Esophagus squamous epithelium (tissue), 5 donors: Measurements from ENCODE around the gene ABHD5. TPM values are rescaled to one million over a fixed set of nuclear protein-coding genes. Genes with fewer than 3 reads are reported as not detected.

Experiments
- DNase-seq: peaks from one replicate; lab custom pipeline; 2025; lab: John Stamatoyannopoulos, UW
- H3K27ac ChIP-seq, 4 donors: fragments of 200-600 bp; sonication (generic); one replicate each; pipeline ENCODE4 v1.5.1; 2016 to 2019; ENCODE audit warnings: mild to moderate bottlenecking in 1 of 4
- H3K27me3 ChIP-seq, 4 donors: fragments of 200-600 bp; sonication (generic); 1 replicate in 3 of 4; 2 replicates in 1 of 4; pipeline versions ENCODE4 v1.5.1 to v1.6.0; 2017 to 2021; ENCODE audit warnings: antibody characterized with exemption in 1 of 4
- H3K36me3 ChIP-seq, 3 donors: fragments of 200-600 bp; sonication (generic); one replicate each; pipeline ENCODE4 v1.5.1; 2016 to 2019
- H3K4me1 ChIP-seq, 3 donors: fragments of 200-600 bp; sonication (generic); one replicate each; pipeline ENCODE4 v1.5.1; 2017 to 2019
- H3K4me3 ChIP-seq, 4 donors: fragments of 200-600 bp; sonication (generic); 1 replicate in 3 of 4; 2 replicates in 1 of 4; pipeline ENCODE4 v1.5.1; 2016 to 2019; ENCODE audit warnings: mild to moderate bottlenecking in 2 of 4, moderate library complexity in 1 of 4
- H3K9me3 ChIP-seq, 3 donors: fragments of 200-600 bp; sonication (generic); one replicate each; pipeline ENCODE4 v1.5.1; 2016 to 2019
- POLR2A ChIP-seq, 4 donors: fragments of 450-650 bp; IDR thresholded peaks; one replicate each; pipeline ENCODE4 v1.6.1; 2017; ENCODE audit warnings: antibody characterized with exemption in 4 of 4, mild to moderate bottlenecking in 4 of 4, moderate library complexity in 3 of 4
- WGBS, 2 donors: methylation state at CpG; one replicate each; pipeline ENCODE4 v1.1.5; 2018; 5-methylcytosine and 5-hydroxymethylcytosine counted together
- intact Hi-C: fragments of 100-400 bp; cut with DNase I; formaldehyde crosslinking; loops from one replicate; pipeline ENCODE4 v1.15.0; 2022
- total RNA-seq, 4 donors: library from RNA; depleted of rRNA; stranded (reverse); fragments of >200 nt; gene quantifications; one replicate each; pipeline ENCODE4 v1.1.0, GENCODE V29; 2016
- TF ChIP-seq, protein P1 (sequence below), 6 experiments: fragments of 450-650 bp in 4 of 6; fragments of 200-600 bp in 2 of 6; sonication (generic) in 2 of 6; IDR thresholded peaks; one replicate each; pipeline ENCODE4 v1.5.1; 2016 to 2019; ENCODE audit warnings: antibody characterized with exemption in 6 of 6, mild to moderate bottlenecking in 4 of 6, moderate library complexity in 4 of 6
- donor health status: DM: yes; HTN: yes; CAD: no.

The ABHD5 gene
- total RNA-seq, 4 donors from 2014 or later = 28.3 to 38.1 (median 36.0) TPM

DNA sequence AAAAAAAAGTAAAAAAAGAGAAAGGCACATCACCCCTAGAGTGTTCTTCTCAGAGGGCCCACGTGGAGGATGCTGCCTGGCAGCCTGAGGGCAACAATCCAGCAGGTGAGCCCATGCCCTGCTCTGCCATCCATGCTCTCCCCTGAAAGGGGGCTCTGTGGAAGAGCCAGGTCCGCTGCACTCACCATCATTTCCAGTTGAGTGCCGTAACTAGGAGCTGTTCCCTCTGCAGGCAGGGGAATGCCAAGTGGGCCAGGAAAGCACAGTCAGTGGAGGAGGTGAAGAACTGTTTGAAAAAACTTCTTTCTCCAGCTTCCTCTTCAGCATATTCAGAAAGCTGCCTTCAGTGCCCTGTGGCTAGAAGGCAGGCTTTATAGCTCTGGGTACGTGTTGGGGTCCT, 84.1 kb downstream of the ABHD5 start:
- Histone ChIP-seq H3K27ac (no peak overlapping the region), H3K4me1 (peaks cover 13 to 29% (median 21%) of the 10 kb centered on the region in 3 donors), H3K27me3 (no peaks in the 10 kb centered on the region), H3K4me3 (no peak overlapping the region), H3K36me3 (no peaks in the 10 kb centered on the region), H3K9me3 (no peaks in the 10 kb centered on the region)
- intact Hi-C loops = no loop called here
- 75% methylated on average over 4 of the region's 4 CpGs; no CpG with 5 or more reads in 1 of the 2 donors for WGBS, 2 donors
- DNase-seq = no peak
- no peak for TF ChIP-seq POLR2A (IDR thresholded peaks at IDR 0.05)
- TF ChIP-seq, protein P1, sequence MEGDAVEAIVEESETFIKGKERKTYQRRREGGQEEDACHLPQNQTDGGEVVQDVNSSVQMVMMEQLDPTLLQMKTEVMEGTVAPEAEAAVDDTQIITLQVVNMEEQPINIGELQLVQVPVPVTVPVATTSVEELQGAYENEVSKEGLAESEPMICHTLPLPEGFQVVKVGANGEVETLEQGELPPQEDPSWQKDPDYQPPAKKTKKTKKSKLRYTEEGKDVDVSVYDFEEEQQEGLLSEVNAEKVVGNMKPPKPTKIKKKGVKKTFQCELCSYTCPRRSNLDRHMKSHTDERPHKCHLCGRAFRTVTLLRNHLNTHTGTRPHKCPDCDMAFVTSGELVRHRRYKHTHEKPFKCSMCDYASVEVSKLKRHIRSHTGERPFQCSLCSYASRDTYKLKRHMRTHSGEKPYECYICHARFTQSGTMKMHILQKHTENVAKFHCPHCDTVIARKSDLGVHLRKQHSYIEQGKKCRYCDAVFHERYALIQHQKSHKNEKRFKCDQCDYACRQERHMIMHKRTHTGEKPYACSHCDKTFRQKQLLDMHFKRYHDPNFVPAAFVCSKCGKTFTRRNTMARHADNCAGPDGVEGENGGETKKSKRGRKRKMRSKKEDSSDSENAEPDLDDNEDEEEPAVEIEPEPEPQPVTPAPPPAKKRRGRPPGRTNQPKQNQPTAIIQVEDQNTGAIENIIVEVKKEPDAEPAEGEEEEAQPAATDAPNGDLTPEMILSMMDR (IDR thresholded peaks at IDR 0.05) = no peak

GRCh38 chr3:43776101-43776500, 85.4 kb downstream of the ABHD5 start:
- no peak for DNase-seq
- no peak overlapping the region for H3K4me3 ChIP-seq
- no peak overlapping the region for H3K27ac ChIP-seq
- no peaks in the 10 kb centered on the region for H3K36me3 ChIP-seq
- peaks cover 2 to 16% (median 8%) of the 10 kb centered on the region in 3 donors for H3K4me1 ChIP-seq
- H3K27me3 ChIP-seq = no peaks in the 10 kb centered on the region
- WGBS, 2 donors = 81 to 83% methylated on average over 3 of the region's 3 CpGs
- intact Hi-C loops = no loop called here
- TF ChIP-seq POLR2A (IDR thresholded peaks at IDR 0.05) = no peak
- TF ChIP-seq, protein P1 (IDR thresholded peaks at IDR 0.05) = no peak
- no peaks in the 10 kb centered on the region for H3K9me3 ChIP-seq

DNA sequence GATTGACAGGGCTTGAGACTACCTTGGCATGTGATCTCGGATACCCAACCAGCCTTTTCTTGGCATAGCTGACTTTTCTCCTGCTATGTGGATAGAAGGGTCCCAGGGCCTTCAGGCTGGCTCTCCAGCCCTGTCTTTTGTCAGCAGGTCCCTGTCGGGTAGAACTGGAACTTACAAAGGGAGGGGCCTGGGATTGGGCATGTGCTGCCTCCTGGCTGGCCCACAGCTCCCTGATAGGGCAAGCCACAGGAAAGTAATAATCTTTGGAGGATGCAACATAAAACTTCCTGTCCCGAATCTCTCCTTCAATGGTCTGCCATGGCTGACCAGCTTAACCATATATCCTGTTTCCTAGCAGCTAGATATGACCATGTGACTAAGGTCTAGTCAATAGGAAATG, 89.1 kb downstream of the ABHD5 start:
- 68 to 79% methylated on average over 2 to 3 of the region's 3 CpGs for WGBS, 2 donors
- Histone ChIP-seq H3K36me3 (no peaks in the 10 kb centered on the region), H3K9me3 (no peaks in the 10 kb centered on the region), H3K4me3 (no peak overlapping the region), H3K4me1 (no peaks in the 10 kb centered on the region), H3K27ac (no peak overlapping the region), H3K27me3 (no peaks in the 10 kb centered on the region)
- TF ChIP-seq POLR2A (IDR thresholded peaks at IDR 0.05) = no peak
- TF ChIP-seq, protein P1 (IDR thresholded peaks at IDR 0.05) = no peak
- intact Hi-C loops = no loop called here
- DNase-seq = no peak

- Histone ChIP-seq H3K4me3 (no peak overlapping the region), H3K36me3 (no peaks in the 10 kb centered on the region), H3K4me1 (no peaks in the 10 kb centered on the region), H3K9me3 (no peaks in the 10 kb centered on the region), H3K27ac (no peak overlapping the region), H3K27me3 (no peaks in the 10 kb centered on the region)
- 58 to 88% methylated on average over 2 of the region's 2 CpGs for WGBS, 2 donors
- TF ChIP-seq POLR2A (IDR thresholded peaks at IDR 0.05) = no peak
- TF ChIP-seq, protein P1 (IDR thresholded peaks at IDR 0.05) = no peak
- no peak for DNase-seq
- intact Hi-C loops = no loop called here
Measured at GRCh38 chr3:43782541-43782940, 91.8 kb downstream of the ABHD5 start.

Other genes with a start within 250 kb of the ABHD5 start
- 10 to 100 TPM; 18.5 to 22.3 (median 20.3) TPM for gene ANO10, start 68.9 kb upstream of the ABHD5 start, total RNA-seq